Tibial nerve (tissue), 4 donors: Measurements from ENCODE around the gene IFI27L2. TPM values are rescaled to one million over a fixed set of nuclear protein-coding genes. Genes with fewer than 3 reads are reported as not detected.

Source experiments
- DNase-seq, 2 donors: peaks; one replicate each; pipeline ENCODE4 v3.0.0-alpha.2; 2019; ENCODE audit warnings: low spot score in 2 of 2
- H3K27ac ChIP-seq, 4 donors: fragments of 200-600 bp; sonication (generic) in 3 of 4; one replicate each; pipeline ENCODE4 v1.5.1; 2017 to 2019; ENCODE audit warnings: mild to moderate bottlenecking in 1 of 4
- H3K27me3 ChIP-seq, 2 donors: fragments of 200-600 bp; sonication (generic) in 1 of 2; one replicate each; pipeline versions ENCODE4 v1.5.1 to v1.6.0; 2017 to 2019
- H3K36me3 ChIP-seq, 3 donors: fragments of 200-600 bp; sonication (generic); one replicate each; pipeline ENCODE4 v1.5.1; 2018 to 2019
- H3K4me1 ChIP-seq, 4 donors: fragments of 200-600 bp; sonication (generic) in 3 of 4; one replicate each; pipeline ENCODE4 v1.5.1; 2017 to 2019
- H3K4me3 ChIP-seq, 4 donors: fragments of 200-600 bp; sonication (generic) in 3 of 4; one replicate each; pipeline ENCODE4 v1.5.1; 2017 to 2019; ENCODE audit warnings: mild to moderate bottlenecking in 1 of 4, moderate library complexity in 1 of 4
- H3K9me3 ChIP-seq, 4 donors: fragments of 200-600 bp; sonication (generic) in 3 of 4; one replicate each; pipeline ENCODE4 v1.5.1; 2017 to 2019
- EP300 ChIP-seq, 2 donors: sonication (generic); formaldehyde crosslinking; IDR thresholded peaks; one replicate each; pipeline ENCODE4 v1.6.1; 2017; ENCODE audit warnings: antibody characterized with exemption in 2 of 2, mild to moderate bottlenecking in 1 of 2
- POLR2A ChIP-seq, 2 donors: fragments of 450-650 bp; IDR thresholded peaks; one replicate each; pipeline ENCODE4 v1.6.1; 2017; ENCODE audit warnings: antibody characterized with exemption in 2 of 2, mild to moderate bottlenecking in 2 of 2, moderate library complexity in 2 of 2
- WGBS, 2 donors: methylation state at CpG; one replicate each; pipeline ENCODE4 v1.1.5; 2018; 5-methylcytosine and 5-hydroxymethylcytosine counted together
- total RNA-seq, 4 donors: library from RNA; depleted of rRNA; stranded (reverse); fragments of >200 nt; gene quantifications; one replicate each; pipeline ENCODE4 v1.1.0, GENCODE V29; 2016
- TF ChIP-seq, protein P1 (sequence below), 5 experiments: fragments of 200-600 bp in 3 of 5; fragments of 450-650 bp in 2 of 5; sonication (generic) in 3 of 5; IDR thresholded peaks; one replicate each; pipeline ENCODE4 v1.5.1; 2016 to 2019; ENCODE audit warnings: antibody characterized with exemption in 5 of 5, mild to moderate bottlenecking in 3 of 5, moderate library complexity in 2 of 5

Gene IFI27L2
- total RNA-seq, 4 donors from 2014 or later: 76.8 to 146 (median 129) TPM

DNA sequence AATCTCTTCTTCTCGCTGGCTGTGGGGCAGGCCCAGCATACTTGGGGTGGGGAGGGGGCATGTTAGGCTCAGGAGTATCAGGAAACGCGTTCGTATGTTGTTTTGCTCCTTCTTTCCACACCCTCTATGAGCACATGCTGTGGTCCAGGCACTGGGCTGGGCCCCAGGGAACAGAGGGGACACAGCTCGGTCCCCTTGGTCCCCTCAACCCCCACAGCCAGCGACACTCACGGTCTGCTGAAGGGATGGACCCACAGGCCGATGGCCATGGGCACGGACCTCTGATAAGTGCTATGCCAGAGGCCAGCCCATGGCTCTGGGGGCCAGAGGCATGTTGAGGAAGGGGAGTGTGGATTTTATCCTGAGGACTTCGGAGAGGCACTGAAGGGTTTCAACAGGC lies 12.7 kb downstream of the IFI27L2 start:
- H3K27ac ChIP-seq: no peak overlapping the region
- WGBS, 2 donors: 85 to 88% methylated on average over 10 of the region's 10 CpGs
- H3K4me3 ChIP-seq: no peak overlapping the region
- H3K27me3 ChIP-seq: peaks cover 0 to 7% of the 10 kb centered on the region in 2 donors
- H3K36me3 ChIP-seq: no peaks in the 10 kb centered on the region
- peaks cover 0 to 21% (median 0%) of the 10 kb centered on the region in 4 donors for H3K9me3 ChIP-seq
- no peak for DNase-seq
- peaks cover 0 to 39% (median 11%) of the 10 kb centered on the region in 4 donors for H3K4me1 ChIP-seq
- no peak for TF ChIP-seq EP300 (IDR thresholded peaks at IDR 0.05)
- TF ChIP-seq, protein P1, sequence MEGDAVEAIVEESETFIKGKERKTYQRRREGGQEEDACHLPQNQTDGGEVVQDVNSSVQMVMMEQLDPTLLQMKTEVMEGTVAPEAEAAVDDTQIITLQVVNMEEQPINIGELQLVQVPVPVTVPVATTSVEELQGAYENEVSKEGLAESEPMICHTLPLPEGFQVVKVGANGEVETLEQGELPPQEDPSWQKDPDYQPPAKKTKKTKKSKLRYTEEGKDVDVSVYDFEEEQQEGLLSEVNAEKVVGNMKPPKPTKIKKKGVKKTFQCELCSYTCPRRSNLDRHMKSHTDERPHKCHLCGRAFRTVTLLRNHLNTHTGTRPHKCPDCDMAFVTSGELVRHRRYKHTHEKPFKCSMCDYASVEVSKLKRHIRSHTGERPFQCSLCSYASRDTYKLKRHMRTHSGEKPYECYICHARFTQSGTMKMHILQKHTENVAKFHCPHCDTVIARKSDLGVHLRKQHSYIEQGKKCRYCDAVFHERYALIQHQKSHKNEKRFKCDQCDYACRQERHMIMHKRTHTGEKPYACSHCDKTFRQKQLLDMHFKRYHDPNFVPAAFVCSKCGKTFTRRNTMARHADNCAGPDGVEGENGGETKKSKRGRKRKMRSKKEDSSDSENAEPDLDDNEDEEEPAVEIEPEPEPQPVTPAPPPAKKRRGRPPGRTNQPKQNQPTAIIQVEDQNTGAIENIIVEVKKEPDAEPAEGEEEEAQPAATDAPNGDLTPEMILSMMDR (IDR thresholded peaks at IDR 0.05): no peak
- no peak for TF ChIP-seq POLR2A (IDR thresholded peaks at IDR 0.05)

DNA sequence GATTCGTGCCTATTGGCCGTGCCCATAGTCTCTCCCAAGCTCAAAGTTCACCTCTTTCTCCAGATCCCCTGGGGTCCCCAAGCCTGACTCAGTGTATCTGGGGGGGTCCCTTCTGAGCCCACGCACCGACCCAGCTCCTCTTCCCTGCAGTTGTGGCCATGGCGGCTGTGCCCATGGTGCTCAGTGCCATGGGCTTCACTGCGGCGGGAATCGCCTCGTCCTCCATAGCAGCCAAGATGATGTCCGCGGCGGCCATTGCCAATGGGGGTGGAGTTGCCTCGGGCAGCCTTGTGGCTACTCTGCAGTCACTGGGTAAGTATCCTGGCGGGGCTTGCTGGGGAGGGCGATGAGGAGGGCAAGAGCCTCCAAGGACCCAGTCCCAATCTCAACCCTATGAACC lies 13.8 kb downstream of the IFI27L2 start:
- Histone ChIP-seq H3K36me3 (no peaks in the 10 kb centered on the region), H3K27me3 (peaks cover 0 to 7% of the 10 kb centered on the region in 2 donors), H3K4me1 (peaks cover 0 to 39% (median 11%) of the 10 kb centered on the region in 4 donors), H3K9me3 (peaks cover 0 to 17% (median 0%) of the 10 kb centered on the region in 4 donors), H3K27ac (peak overlapping the region in 3 of 4 donors; percentile 43 to 94 (median 79)), H3K4me3 (no peak overlapping the region)
- TF ChIP-seq, protein P1 (IDR thresholded peaks at IDR 0.05): no peak
- TF ChIP-seq POLR2A (IDR thresholded peaks at IDR 0.05) (no peak), EP300 (IDR thresholded peaks at IDR 0.05) (no peak)
- no peak for DNase-seq
- WGBS, 2 donors: 84 to 91% methylated on average over 11 to 15 of the region's 15 CpGs

DNA sequence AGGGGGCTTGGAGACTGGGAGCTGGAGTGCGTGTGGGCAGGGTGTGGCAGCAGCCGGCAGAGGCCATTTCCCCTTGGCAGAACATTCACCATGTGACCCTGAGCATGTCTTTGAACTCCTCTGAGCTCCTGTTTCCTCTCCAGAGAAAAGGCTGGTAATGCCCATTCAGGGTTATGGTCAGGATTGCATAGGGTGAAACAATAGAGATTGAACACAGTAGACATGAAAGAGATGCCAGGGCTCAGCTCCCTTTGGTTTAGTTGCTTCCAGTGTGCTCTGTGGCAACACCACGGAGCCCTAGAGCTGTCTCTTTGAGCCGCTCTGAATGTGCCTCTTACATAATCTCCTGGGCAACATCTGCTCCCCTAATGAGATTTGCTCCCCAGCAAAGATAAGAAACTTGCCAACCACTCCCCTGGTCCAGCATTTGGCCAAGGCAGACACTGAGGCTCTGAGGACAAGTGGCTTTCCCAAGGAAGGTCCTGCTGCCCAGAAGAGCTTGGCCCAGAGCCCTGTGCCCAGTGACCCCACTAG lies 14.3 kb downstream of the IFI27L2 start:
- Histone ChIP-seq H3K9me3 (peaks cover 0 to 12% (median 0%) of the 10 kb centered on the region in 4 donors), H3K36me3 (no peaks in the 10 kb centered on the region), H3K27ac (peak overlapping the region; percentile 43 to 94 (median 74)), H3K4me3 (no peak overlapping the region), H3K27me3 (peaks cover 0 to 7% of the 10 kb centered on the region in 2 donors), H3K4me1 (peaks cover 0 to 41% (median 11%) of the 10 kb centered on the region in 4 donors)
- DNase-seq: peak in 1 of 2 donors; percentile 45
- TF ChIP-seq, protein P1 (IDR thresholded peaks at IDR 0.05): no peak
- TF ChIP-seq POLR2A (IDR thresholded peaks at IDR 0.05): no peak
- no peak for TF ChIP-seq EP300 (IDR thresholded peaks at IDR 0.05)
- 42 to 44% methylated on average over 4 of the region's 4 CpGs for WGBS, 2 donors

DNA sequence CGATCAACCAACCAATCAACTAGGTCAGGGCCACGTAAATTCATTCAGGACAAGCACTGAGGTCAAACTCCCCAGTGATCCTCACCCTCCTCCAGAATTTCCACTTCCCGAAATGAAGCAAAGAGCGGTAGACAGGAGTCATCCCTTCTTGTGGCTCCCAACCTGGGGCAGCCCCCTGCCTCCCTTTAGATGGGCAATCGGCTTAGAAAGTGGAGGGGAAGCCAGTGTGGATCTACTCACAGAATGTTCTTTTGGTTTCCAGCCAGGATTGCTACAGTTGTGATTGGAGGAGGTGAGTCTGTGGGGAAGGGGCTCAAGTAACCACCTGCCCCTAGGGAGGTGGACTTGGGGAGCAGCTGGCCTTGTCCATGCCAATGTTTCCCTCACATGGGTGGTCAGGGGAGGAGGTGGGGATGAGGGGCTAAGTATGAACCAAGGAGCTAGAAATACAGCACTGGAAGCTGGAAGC lies 14.8 kb downstream of the IFI27L2 start:
- DNase-seq: peak in 1 of 2 donors; percentile 17
- Histone ChIP-seq H3K9me3 (peaks cover 0 to 7% (median 0%) of the 10 kb centered on the region in 4 donors), H3K27me3 (peaks cover 0 to 7% of the 10 kb centered on the region in 2 donors), H3K27ac (peak overlapping the region; percentile 43 to 94 (median 74)), H3K36me3 (no peaks in the 10 kb centered on the region), H3K4me3 (peak overlapping the region in 1 of 4 donors; percentile 1), H3K4me1 (peaks cover 0 to 46% (median 13%) of the 10 kb centered on the region in 4 donors)
- whole genome bisulfite sequencing, 2 donors: 41 to 60% methylated on average over 5 of the region's 5 CpGs
- no peak for TF ChIP-seq POLR2A (IDR thresholded peaks at IDR 0.05)
- peak in 1 of 2 donors; percentile 21 for TF ChIP-seq EP300 (IDR thresholded peaks at IDR 0.05)

DNA sequence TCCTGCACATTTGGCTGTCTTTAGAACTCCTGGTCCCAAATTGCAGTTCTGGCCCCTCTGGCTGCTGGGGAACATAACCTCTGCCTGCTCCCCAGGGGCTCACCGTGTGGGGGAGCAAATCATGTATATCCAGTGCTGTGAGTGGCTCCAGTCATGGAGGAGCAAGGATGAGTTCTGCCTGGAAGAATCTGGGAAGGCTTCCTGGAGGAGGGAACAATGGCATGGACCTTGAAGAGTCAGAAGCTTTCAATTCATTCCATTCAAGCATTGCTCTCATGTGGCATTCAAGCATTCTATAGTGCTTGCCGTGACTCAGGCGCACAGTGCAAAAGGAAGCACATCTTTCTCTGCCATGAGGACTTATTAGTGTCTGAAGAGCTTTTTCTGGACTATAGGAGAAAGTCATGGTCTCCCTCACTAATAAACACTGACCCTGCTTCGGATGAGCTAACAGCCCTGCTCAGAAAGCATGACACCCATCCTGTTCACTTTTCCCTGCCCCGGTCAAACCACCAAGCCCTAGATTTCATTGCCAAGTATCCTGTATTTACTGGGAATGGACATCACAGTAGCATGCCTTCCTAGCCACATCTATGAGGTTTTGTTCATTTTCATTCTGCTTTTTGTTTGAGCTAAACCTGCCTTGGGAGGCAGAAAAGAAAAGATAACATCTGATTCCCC lies 15.4 kb downstream of the IFI27L2 start:
- H3K27ac ChIP-seq: peak overlapping the region; percentile 43 to 94 (median 74)
- peak overlapping the region in 1 of 4 donors; percentile 56 for H3K4me3 ChIP-seq
- H3K9me3 ChIP-seq: peaks cover 0 to 1% (median 0%) of the 10 kb centered on the region in 4 donors
- TF ChIP-seq, protein P1 (IDR thresholded peaks at IDR 0.05): no peak
- no peak for TF ChIP-seq POLR2A (IDR thresholded peaks at IDR 0.05)
- no peak for TF ChIP-seq EP300 (IDR thresholded peaks at IDR 0.05)
- 55 to 62% methylated on average over 5 of the region's 5 CpGs for WGBS, 2 donors
- no peaks in the 10 kb centered on the region for H3K36me3 ChIP-seq
- peaks cover 0 to 7% of the 10 kb centered on the region in 2 donors for H3K27me3 ChIP-seq
- peaks cover 0 to 46% (median 13%) of the 10 kb centered on the region in 4 donors for H3K4me1 ChIP-seq
- no peak for DNase-seq
